NCI-H1417 (cell line): ENCODE measurements around the gene UBE2J2.

Experiments
- DNase-seq, 3 experiments: peaks; one replicate each; lab custom pipeline; 2025; lab: John Stamatoyannopoulos, UW

UBE2J2 gene

DNA sequence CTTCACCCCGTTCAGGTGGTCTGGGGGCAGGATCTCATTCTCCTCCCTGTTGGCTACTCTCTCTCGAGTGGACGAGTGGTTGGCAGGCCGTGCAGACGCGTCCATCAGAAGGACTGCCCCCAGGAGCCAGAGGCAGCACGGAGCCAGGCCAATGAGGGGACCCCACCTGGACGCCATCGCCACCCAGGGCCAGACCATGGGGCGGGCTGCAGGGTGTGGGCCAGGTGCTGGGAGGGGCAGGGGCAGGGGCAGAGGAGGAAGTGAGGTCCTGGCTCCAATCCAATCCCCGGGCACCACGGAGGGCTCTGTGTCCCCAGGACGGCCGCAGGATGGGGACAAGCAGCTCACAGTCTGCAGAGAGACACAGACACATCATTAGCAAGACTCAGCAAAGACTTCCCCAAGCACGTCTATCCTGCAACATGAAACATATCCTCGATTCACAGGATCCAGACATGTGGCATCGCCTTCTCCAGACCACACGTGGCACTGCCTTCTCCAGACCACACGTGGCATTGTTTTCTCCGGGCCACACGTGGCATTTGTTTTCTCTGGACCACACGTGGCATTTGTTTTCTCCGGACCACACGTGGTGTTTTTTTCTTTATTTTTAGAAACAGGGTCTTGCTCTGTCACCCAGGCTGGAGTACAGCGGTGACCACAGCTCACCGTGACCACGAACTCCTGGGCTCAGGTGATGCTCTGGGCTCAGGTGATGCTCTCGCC is 44.9 kb downstream of the UBE2J2 start:
- DNase-seq = no peak

DNA sequence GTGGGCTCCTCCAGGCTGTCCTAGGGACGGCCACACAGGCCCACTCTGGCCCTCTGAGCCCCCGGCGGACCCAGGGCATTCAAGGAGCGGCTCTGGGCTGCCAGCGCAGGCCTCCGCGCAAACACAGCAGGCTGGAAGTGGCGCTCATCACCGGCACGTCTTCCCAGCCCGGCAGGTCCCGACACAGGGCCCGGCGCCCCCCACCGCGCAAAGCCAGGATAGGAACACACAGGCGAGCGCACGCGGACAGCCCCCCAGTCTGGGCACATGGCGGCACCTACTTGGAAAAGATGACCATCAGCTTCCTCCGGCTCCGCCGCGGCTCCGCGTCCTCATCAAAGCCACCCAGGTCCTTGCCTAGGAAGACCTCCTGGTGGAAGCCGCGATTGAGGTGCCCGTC is 45.5 kb downstream of the UBE2J2 start:
- no peak for DNase-seq

DNA sequence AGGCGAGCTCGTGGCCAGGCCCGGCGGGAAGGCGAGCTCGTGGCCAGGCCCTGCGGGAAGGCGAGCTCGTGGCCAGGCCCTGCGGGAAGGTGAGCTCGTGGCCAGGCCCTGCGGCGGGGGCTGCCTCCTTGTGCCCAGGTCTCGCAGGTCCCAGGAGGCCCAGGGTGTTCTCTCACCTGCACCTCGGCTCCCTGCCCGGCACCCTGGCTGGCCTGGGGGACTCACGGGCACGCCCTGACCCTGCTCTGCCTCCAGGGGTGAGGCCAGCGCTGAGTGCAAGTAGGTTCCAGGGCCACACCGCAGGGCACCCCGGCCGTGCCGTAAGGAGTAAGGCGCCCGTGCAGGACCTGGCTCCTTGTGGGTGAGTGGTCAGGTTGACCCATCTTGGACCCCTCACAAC is 46.3 kb downstream of the UBE2J2 start:
- no peak for DNase-seq

DNA sequence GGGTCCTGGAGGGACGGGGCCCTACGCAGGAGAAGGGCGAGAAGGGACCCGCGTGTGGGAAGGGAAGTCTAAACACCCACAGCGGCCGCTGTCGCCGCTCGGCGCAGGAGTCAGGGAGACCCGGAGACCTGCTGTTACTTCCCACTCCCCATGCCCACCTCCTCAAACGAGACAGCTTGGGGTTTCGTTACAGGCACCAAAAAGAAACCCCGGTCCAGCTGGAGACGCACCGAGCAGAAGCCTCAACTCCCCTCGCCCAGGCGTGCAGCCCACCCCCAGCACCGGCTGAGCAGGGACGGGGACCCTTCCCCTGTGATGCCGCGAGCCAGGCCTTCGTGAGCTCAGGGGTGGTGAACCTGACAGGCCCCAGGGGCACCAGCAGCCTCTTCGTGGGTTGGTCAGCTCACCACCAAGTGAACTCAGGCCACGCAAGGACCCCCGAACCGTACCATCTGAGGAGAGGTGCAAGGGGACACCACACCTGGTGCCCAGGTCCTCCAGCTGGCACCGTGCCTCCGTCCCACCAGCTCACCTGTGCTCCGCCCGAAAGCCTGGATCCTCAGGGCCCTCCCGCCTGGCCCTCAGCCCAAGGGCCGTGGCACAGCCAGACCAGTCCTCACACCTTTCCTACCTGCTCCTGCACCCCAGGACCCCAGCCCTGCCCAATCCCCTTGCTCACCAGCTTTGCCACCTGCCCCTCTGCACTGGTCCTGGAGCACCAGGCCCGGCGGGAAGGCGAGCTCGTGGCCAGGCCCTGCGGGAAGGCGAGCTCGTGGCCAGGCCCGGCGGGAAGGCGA is 46.9 kb downstream of the UBE2J2 start:
- DNase-seq = no peak

DNA sequence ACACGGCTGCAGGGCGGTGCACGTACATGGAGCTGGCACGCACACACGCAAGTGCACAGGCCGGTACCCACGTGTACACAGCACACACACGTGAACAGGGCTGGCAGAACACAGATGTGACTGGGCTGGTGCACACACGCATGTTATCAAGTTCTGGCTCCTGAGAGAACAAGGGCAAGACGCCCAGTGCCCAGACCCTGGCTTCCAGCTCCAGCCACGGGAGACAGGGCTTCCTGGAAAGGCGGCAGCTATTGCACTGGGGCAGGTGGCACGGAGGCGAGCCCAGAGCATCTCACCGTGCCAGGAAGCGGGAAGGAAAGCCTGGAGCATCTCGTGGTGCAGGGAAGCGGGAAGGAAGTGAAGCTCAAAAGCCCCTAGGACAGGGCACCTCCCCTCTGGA is 47.7 kb downstream of the UBE2J2 start:
- DNase-seq = no peak

DNA sequence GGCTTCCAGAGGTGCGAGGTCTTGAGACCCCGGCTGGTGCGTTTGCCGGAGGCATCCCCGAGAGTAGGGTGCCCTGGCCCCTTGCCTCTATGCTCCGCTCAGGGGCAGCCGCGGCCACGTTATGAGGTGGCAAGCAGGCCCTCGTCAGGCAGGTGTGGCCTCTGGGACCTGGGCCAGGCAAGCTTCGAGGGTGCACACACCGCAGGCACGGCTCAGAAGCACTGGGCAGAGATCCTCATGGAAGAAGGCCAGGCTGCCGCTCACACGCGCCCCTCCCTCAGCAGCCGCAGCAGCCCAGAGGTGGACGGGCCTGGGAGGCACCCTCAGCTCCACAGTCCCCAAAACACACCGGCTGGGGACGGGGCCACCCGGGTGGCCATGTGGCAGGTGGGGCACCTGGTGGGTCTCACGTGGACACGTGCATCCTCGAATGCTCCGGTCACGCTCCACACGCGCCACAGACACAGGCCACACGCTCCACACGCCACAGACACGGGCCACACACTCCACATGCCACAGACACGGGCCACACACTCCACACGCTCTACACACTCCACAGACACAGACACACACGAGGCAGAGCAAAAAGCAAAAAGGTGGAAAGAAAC is 48.3 kb downstream of the UBE2J2 start:
- DNase-seq = no peak

DNA sequence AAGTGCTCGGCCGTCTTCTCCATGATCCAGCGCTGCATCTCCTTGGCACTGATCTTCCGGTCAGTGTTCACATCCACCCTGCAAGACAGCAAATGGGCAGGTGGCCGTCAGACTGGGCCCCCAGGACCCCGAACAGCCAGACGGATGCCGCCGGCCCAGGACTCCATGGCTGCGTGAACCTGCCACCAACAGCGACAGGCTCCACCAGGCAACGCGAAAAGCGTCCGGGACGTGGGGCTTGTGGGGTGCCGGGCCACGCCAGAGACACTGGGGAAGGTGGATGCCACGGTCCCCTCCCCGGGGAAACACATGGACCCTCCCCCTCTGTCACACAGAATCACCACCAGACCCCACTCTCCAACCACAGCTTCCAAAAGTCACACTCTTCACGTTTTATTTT is 49.8 kb downstream of the UBE2J2 start:
- DNase-seq = no peak

DNA sequence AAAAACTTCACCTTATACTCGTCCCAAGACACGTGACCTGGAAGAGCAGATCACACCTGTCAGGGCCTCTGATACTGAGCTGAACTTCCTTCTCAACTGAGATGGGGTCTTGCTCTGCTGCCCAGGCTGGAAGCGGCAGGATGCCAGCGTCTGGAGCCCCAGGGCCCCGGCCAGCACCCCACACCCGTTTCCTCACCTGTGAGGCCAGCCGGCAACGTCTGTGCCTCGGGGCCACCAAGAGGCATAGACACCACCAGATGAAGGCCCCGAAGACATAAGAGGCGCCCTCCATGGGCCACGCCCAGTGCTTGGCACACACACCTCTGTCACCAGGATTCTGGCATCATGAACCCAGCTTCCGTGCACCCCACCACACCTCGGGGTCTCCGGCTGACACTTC is 50.3 kb downstream of the UBE2J2 start:
- DNase-seq = no peak

DNA sequence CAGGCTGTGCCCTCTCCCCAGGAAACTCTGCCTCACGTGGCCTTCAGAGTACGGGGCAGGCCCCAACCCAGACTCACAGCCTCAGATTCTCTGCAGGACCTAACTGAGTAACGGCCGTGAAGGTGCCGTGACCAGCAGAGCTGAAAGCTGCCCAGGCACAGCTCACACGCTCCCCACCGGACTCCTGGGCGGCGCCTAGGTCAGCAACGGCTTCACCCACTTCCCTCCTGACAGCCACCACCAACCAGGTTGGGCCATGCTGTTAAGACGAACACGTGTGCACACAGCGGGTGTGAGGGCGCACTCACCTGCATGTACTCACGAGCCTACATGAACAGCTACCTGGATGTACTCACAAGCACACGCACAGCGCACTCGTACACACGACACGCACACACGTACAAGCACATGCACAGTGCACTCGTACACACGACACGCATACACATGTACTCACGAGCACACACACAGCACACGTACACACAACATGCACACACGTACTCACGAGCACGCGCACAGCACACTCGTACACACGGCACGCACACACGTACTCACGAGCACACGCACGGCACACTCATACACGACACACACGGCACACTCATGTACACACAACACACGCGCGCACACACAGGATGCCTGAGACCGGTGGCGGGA is 51.0 kb downstream of the UBE2J2 start:
- DNase-seq = no peak

DNA sequence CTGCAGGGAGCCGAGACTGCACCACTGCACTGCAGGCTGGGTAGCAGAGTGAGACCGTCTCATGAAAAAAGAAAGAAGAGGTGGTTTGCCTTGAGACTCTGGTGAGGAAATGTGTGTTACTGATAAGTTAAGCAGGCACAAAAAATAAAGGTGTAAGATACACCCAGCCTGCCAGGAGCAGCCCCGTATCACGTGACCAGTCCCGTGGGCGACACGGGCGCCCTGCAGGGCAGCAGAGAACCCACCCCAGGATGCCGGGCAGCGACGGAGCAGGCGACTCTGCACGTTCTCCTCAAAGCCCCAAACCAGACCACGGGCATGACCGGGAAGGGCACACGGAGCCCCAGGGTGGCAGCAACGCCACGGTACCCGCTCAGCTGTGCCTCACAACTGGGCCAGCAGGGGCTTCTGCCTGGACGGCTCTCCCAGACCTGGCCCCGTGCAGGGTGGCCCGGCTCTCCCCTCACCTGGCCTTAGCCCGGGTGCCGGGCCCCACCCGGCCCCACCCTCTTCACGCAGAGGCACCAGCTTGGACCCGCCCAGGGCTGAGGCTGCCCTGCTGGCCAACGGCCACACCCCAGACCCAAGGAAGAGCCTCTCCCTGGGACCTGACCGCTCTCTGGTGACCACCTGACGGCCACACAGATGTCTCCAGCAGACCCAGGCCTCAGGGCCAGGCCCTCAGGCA is 51.6 kb downstream of the UBE2J2 start:
- no peak for DNase-seq

DNA sequence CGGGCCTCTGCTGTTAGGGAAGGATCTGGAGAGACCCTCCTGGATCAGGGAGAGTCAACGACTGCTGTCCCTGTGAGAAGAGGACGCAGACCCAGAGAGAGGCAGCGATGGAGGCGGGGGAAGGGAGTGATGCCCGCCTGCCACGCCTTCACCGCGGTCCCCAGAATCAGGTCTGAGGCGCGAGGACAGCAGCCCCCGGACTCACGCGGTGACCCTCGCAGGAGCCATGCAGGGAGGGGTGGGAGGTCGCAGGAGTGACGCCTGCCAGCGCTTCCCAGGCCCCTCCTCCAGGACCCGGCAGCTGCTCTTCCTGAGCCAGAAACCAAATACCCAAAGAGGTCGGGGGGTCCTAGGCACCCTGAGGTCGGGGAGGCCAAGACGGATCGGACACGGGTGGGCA is 53.5 kb downstream of the UBE2J2 start:
- no peak for DNase-seq

DNA sequence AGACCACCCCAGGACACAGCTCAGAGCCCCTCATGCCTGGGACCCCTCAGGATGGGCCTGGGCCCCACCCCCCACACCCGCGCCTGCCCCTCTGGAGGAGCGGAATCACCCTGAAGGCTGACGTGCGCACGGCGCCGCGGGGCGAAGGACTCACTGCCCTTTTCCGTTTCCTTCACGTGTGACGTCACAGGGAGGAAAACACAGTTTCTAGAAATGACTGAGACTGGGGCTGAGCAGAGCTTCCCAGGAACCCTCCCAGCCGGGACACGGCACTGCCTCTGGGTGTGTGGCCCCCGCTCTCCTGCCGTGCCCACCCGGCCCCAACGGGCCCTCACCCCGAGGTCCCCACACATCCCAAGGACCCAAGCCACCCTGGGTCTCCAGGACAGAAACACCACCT is 54.3 kb downstream of the UBE2J2 start:
- DNase-seq = no peak

DNA sequence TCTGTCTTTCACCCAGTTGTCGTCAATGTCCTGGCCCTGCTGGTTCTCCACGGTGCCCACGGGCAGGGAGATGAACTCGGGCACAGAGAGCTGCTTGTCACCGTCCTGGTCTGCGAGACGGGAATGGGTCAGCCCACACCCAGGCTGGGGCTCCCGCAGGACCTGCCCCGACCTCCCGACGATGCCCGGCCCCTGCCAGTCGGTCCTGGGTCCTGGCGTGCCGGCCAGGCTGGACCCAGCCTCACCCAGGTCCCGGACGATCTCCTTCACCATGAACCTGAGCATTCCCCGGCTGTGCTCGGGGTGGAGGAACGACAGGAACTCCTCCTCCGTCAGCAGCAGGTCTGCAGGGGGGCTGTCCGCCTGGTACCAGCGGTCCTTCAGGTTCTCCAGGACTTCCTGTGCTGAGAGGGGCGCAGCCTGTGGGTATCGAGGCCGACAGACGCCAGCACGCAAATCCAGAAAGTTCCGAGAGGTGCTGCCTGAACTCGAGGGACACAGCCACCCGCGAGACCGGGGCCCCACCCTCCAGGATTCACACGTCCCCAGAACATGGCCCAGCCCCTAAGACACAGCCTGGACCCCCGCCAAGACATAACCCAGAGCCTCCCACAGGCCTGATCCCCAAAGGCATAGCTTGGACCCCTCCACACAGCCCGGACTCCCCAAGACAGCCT is 55.0 kb downstream of the UBE2J2 start:
- DNase-seq = no peak

DNA sequence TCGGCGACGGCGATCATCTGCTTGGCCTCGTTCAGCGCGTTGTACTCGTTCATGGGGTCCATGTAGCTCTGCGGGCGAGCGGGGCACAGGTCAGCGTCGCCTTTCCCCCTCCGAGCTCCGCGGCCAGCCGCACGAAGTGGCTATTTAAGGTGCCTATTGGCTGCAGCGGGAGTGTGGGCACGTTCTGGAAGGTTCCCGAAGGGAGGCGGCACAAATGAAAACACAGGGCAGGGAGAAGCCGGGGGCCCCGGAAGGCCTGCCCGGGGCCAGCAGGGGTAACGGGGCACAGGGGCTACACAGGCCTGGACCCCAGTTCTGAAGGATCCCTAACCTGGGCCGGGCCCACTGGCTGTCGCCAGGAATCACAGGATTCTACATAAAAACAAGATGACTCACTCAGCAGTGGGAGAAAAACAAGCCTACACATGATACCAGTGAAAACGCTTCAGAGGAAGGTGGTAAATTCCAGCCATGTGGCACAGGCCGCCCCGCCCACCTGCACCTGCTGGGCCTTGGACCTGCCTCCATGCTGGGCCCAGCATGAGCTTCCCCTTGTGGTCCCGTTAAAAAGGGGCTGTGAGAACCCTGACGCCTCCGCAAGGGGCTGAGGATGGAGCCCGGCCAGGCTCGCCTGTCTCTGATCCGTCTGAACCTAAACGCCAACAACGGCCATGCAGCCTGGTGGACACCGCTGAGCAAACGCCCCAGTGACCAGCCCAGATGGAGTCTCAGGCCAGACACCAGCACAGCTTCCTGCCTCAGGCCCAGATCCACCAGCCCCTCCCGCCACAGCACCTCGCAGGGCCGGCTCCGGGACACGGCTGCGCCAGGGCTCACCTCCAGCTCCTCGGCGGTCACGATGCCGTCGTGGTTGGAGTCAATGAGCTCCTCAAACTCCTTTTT is 55.8 kb downstream of the UBE2J2 start:
- no peak for DNase-seq

DNA sequence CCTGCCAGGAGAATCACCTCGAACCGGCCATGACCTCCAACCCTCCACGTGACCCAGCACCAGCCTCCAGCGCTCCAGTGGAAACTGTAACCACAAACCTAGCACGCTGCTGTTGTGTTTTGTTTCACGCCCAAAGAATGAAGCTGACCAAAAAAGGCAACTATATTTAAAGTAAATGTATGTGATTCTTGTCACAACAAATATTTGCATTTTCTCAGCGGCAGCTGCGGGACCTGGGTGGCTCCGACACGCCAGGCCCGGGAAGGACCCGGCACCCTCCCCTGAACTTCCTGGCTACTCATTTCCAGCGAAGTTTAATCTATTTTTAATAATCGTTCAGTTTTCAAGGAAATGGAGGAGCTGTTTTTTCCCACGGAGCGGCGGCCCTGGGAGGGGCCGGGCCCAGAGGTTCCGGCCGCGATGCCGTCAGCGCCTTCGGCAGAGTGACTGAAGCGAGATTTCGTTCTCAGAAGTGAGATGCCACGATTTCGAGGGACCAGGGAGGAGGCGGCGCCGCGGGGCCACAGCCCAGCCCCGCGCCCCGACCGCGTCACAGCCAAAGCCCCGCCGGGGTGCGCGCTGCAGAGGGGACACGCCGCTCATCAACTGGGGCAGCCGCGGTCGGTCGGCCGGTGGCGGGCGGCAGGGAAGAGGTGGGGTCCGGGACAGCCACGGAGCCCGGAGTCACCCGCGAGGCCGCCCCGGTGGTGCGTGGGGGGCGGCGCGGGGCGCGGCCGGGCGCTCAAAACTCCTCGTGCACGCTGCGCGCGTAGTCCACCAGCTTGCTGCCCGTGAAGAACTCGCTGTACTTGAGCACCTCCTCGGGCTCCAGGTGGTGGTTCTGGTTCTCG is 56.7 kb downstream of the UBE2J2 start:
- no peak for DNase-seq

DNA sequence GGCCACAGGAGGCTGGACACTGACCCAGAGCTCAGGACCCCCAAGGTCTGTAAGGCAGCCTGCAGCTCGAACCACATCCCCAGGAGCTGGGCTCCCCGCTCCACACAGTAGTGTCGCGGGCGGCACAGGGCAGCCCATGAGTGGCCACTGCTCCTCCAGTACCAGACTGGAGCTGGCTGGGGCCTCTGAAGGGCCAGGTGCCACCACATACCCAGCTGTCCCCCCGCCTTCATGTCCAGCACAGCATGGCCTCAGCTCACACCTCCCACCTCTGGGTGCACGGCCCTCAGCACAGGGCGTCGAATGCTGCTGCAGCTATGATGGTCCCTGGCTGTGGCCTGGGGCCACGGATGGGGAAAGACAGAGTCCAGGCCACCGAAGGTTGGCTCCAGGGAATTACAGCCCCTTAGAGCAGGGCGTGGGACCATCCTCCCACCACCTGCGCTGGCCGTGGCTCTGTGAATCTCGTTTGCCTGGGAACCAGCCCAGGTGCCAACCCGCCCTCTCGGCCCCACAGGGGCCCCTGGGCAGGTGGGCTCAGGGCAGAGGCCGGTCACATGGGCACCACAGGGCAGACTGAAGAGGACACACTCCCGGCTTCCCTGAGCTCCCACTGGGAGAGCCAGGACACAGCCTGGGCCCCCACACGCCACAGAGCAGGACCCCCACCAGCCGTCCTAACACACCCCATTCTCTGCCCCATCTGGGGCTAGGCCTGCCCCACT is 57.6 kb downstream of the UBE2J2 start:
- no peak for DNase-seq

DNA sequence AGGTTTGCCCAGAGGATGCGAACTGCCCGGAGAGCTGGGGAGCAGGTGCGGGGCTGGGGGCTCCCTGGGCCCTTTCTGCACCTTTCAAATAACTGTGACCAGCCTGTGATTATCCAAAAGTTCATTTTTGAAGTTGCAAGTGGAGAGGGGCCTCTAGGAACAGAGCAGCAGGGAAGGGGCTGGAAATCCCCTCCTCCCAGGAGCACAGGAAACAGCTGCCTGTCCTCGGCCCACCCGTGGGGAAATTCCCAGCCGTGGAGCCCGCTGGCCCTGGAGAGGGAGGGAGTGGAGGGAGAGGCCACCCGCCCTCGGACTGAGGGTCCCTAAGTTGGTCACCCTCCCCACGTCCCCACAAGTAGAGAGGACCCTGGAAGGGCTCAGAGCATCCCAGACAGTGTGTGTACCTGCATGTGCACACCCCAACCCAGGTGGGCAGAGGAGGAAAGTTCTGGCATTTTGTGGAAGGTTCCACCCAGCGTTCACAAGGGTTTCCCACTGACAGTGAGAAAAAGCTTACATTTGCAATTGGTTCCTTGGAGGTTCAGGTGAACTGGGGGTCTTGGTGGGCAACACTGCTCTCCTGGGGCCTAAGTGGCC is 58.5 kb downstream of the UBE2J2 start:
- DNase-seq = no peak
